Type B pancreatic cell (in vitro differentiated cells): ENCODE data around the gene SPINK14. TPM values are rescaled to one million over a fixed set of nuclear protein-coding genes. Genes with fewer than 3 reads are reported as not detected.

Experiments used
- DNase-seq: peaks from one replicate; pipeline ENCODE4 v3.0.0; 2021; ENCODE audit warnings: mixed read lengths; ENCODE audit not compliant: unreplicated experiment; ENCODE audit errors: extremely low spot score
- H3K27ac Mint-ChIP-seq: 2 replicates; pipeline ENCODE4 v1.8.0; 2021; ENCODE audit warnings: mild to moderate bottlenecking, mixed read lengths
- H3K27me3 Mint-ChIP-seq: 2 replicates; pipeline ENCODE4 v1.8.0; 2021; ENCODE audit warnings: mixed read lengths
- H3K36me3 Mint-ChIP-seq: 2 replicates; pipeline ENCODE4 v1.8.0; 2021; ENCODE audit warnings: mixed read lengths
- H3K4me1 Mint-ChIP-seq: one replicate; pipeline ENCODE4 v1.8.0; 2021; ENCODE audit warnings: mixed read lengths; ENCODE audit not compliant: unreplicated experiment
- H3K4me3 Mint-ChIP-seq: 2 replicates; pipeline ENCODE4 v1.8.0; 2021; ENCODE audit warnings: mild to moderate bottlenecking, mixed read lengths
- H3K9me3 Mint-ChIP-seq: 2 replicates; pipeline ENCODE4 v1.8.0; 2021; ENCODE audit warnings: mixed read lengths
- CTCF ChIP-seq: fragments of 200-600 bp; sonication (generic); conservative IDR thresholded peaks from 2 replicates; pipeline ENCODE4 v1.5.0; 2021; ENCODE audit warnings: antibody characterized with exemption, mild to moderate bottlenecking
- total RNA-seq: library from RNA; stranded (reverse); gene quantifications from 2 replicates; pipeline ENCODE4 v1.2.1, GENCODE V29; 2021; ENCODE audit warnings: low replicate concordance

The SPINK14 gene
- total RNA-seq, 1 donor from 2014 or later: not detected

- Mint-ChIP-seq H3K27ac (no peak overlapping the region), H3K36me3 (no peaks in the 10 kb centered on the region), H3K4me3 (no peak overlapping the region), H3K4me1 (no peaks in the 10 kb centered on the region), H3K27me3 (peaks cover 5% of the 10 kb centered on the region), H3K9me3 (no peaks in the 10 kb centered on the region)
- no peak for DNase-seq
- no peak for TF ChIP-seq CTCF
These were observed 55.9 kb downstream of the SPINK14 start for GRCh38 chr5:148224117-148224742.

Other genes with a start within 250 kb of the SPINK14 start
- 14.1 and 26.0 TPM in 2 replicates for gene SPINK5, start 104.6 kb upstream of the SPINK14 start, total RNA-seq
- not detected in 2 replicates for gene SPINK6, start 34.5 kb downstream of the SPINK14 start, total RNA-seq
- not detected in 2 replicates for gene MARCOL, start 70.0 kb downstream of the SPINK14 start, total RNA-seq
- gene SPINK13, start 100.2 kb downstream of the SPINK14 start, total RNA-seq: not detected in 2 replicates
- gene SPINK7, start 143.9 kb downstream of the SPINK14 start, total RNA-seq: not detected in 2 replicates
- 1.3 TPM in 1 of 2 replicates, not detected in the other for gene SPINK9, start 167.0 kb downstream of the SPINK14 start, total RNA-seq
- gene FBXO38, start 215.4 kb downstream of the SPINK14 start, total RNA-seq: 43.6 and 51.5 TPM in 2 replicates